Thoracic aorta (tissue), 2 donors: ENCODE data around the gene NTNG2. TPM values are rescaled to one million over a fixed set of nuclear protein-coding genes. Genes with fewer than 3 reads are reported as not detected.

Experiments
- ATAC-seq: fragments of 150-250 bp; one replicate; pipeline ENCODE4 v1.8.0; 2017; ENCODE audit warnings: low read depth; ENCODE audit not compliant: insufficient number of reproducible peaks, low FRiP score
- DNase-seq: peaks from one replicate; pipeline ENCODE4 v3.0.0-alpha.2; 2020; ENCODE audit warnings: low spot score
- H3K27ac ChIP-seq, 2 donors: fragments of 200-600 bp; sonication (generic); 1 replicate in 1 of 2; 2 replicates in 1 of 2; pipeline ENCODE4 v1.5.1; 2016; ENCODE audit warnings: mild to moderate bottlenecking in 2 of 2, moderate library complexity in 2 of 2
- H3K27me3 ChIP-seq: fragments of 200-600 bp; sonication (generic); replicated peaks from 2 replicates; pipeline ENCODE4 v1.6.0; 2016; ENCODE audit warnings: mild to moderate bottlenecking; ENCODE audit not compliant: insufficient read depth
- H3K36me3 ChIP-seq: fragments of 200-600 bp; sonication (generic); one replicate; pipeline ENCODE4 v1.5.1; 2016
- H3K4me1 ChIP-seq, 2 donors: fragments of 200-600 bp; sonication (generic); 1 replicate in 1 of 2; 2 replicates in 1 of 2; pipeline versions ENCODE4 v1.5.1 to v1.6.0; 2016; ENCODE audit warnings: low read depth in 2 of 2, mild to moderate bottlenecking in 1 of 2; ENCODE audit not compliant: control insufficient read depth in 1 of 2
- H3K4me3 ChIP-seq: fragments of 200-600 bp; sonication (generic); 2 replicates; pipeline ENCODE4 v1.5.1; 2016; ENCODE audit warnings: mild to moderate bottlenecking
- H3K9me3 ChIP-seq: fragments of 200-600 bp; sonication (generic); 2 replicates; pipeline ENCODE4 v1.5.1; 2016
- CTCF ChIP-seq: fragments of 200-600 bp; sonication (generic); IDR thresholded peaks from one replicate; pipeline ENCODE4 v1.5.1; 2019; ENCODE audit warnings: antibody characterized with exemption
- total RNA-seq, 2 donors: library from RNA; depleted of rRNA; stranded (reverse); fragments of >200 nt; gene quantifications; one replicate each; pipeline versions ENCODE4 v1.1.0 to v1.2.3, GENCODE V29; 2016

Gene NTNG2
- total RNA-seq, 2 donors from 2014 or later = 1.2 to 2.0 TPM

- peaks cover 0 to 26% of the 10 kb centered on the region in 2 donors for H3K4me1 ChIP-seq
- DNase-seq (peak; percentile 92), ATAC-seq (peak; percentile 71)
- no peak for TF ChIP-seq CTCF
- no peaks in the 10 kb centered on the region for H3K9me3 ChIP-seq
- H3K36me3 ChIP-seq = no peaks in the 10 kb centered on the region
- no peak overlapping the region for H3K27ac ChIP-seq
- H3K27me3 ChIP-seq = no peaks in the 10 kb centered on the region
- H3K4me3 ChIP-seq = peak overlapping the region; percentile 84
Measured at GRCh38 chr9:132240841-132241482, 79.1 kb downstream of the NTNG2 start.

- DNase-seq (no peak), ATAC-seq (no peak)
- no peaks in the 10 kb centered on the region for H3K9me3 ChIP-seq
- no peak overlapping the region for H3K27ac ChIP-seq
- no peaks in the 10 kb centered on the region for H3K27me3 ChIP-seq
- H3K4me3 ChIP-seq = peak overlapping the region; percentile 84
- peaks cover 0 to 29% of the 10 kb centered on the region in 2 donors for H3K4me1 ChIP-seq
- no peak for TF ChIP-seq CTCF
- no peaks in the 10 kb centered on the region for H3K36me3 ChIP-seq
Measured at GRCh38 chr9:132241483-132241839, 79.6 kb downstream of the NTNG2 start.

GRCh38 chr9:132241840-132242620 is 80.2 kb downstream of the NTNG2 start:
- no peak for TF ChIP-seq CTCF
- H3K9me3 ChIP-seq = no peaks in the 10 kb centered on the region
- H3K27me3 ChIP-seq = no peaks in the 10 kb centered on the region
- H3K4me1 ChIP-seq = peaks cover 0 to 29% of the 10 kb centered on the region in 2 donors
- H3K36me3 ChIP-seq = no peaks in the 10 kb centered on the region
- no peak overlapping the region for H3K27ac ChIP-seq
- H3K4me3 ChIP-seq = peak overlapping the region; percentile 84
- DNase-seq = no peak
- ATAC-seq = no peak

- DNase-seq = no peak
- no peak for ATAC-seq
- Histone ChIP-seq H3K4me1 (peaks cover 0 to 29% of the 10 kb centered on the region in 2 donors), H3K27ac (no peak overlapping the region), H3K4me3 (peak overlapping the region; percentile 84), H3K9me3 (no peaks in the 10 kb centered on the region), H3K36me3 (no peaks in the 10 kb centered on the region), H3K27me3 (no peaks in the 10 kb centered on the region)
- TF ChIP-seq CTCF = no peak
Measured at GRCh38 chr9:132242621-132243155, 80.8 kb downstream of the NTNG2 start.
